H1 (cell line): Measurements from ENCODE around the gene FOXS1.

Experiments
- CHD1 ChIP-seq: IDR thresholded peaks from 2 replicates; pipeline ENCODE4 v1.6.1; 2012; ENCODE audit warnings: low read depth, low read length, improper control_type of control experiment
- RAD21 ChIP-seq, 2 experiments: IDR thresholded peaks in 1 of 2; conservative IDR thresholded peaks in 1 of 2; 2 replicates each; pipeline ENCODE4 v1.6.1; 2011; ENCODE audit warnings: low read depth in 2 of 2, low read length in 2 of 2, improper control_type of control experiment in 1 of 2, inconsistent platforms in 1 of 2, mild to moderate bottlenecking in 1 of 2, moderate library complexity in 1 of 2

- TF ChIP-seq CHD1 (no peak), RAD21 (IDR thresholded peaks at IDR 0.05 in 1 of 2, conservative IDR thresholded peaks at IDR 0.05 in 1 of 2; ENCODE audit: low read depth in 2 of 2, low read length in 2 of 2) (no peak)
These were observed 14.6 kb upstream of the FOXS1 start for GRCh38 chr20:31859998-31860380.
